IMR-90 (cell line): ENCODE measurements around the gene NHSL1.

Experiments
- BHLHE40 ChIP-seq: fragments of 150-350 bp; IDR thresholded peaks from 2 replicates; pipeline ENCODE4 v1.6.1; 2016; ENCODE audit warnings: mild to moderate bottlenecking, low read depth, low read length
- CEBPB ChIP-seq: IDR thresholded peaks from 2 replicates; pipeline ENCODE4 v1.6.1; 2012; ENCODE audit warnings: low read depth, low read length, improper control_type of control experiment
- POLR2A ChIP-seq: IDR thresholded peaks from 2 replicates; pipeline ENCODE4 v1.6.1; 2012; ENCODE audit warnings: mild to moderate bottlenecking, low read depth, low read length
- TF ChIP-seq, protein P1 (sequence below): conservative IDR thresholded peaks from 2 replicates; pipeline ENCODE4 v1.5.1; 2012; ENCODE audit warnings: mild to moderate bottlenecking, low read depth, low read length, improper control_type of control experiment

DNA sequence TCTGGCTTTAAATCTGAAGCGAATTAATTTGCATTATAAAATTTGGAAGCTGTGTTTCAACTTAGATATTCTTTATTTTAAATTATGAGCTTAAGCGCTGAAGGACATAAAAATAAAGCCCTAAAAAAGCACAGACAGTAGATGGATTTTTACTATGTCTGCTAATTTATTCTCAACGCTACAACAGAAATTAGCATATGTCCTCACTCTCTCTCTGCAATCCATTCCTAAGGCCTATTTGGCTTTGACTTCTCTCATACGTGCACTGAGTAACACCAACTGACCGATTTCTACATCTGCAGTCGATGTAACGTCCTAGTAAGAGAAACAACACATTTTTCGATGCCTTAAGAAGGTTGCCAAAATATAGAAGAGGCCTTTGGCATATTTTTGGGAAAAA is 71.6 kb downstream of the NHSL1 start:
- no peak for TF ChIP-seq POLR2A
- TF ChIP-seq, protein P1, sequence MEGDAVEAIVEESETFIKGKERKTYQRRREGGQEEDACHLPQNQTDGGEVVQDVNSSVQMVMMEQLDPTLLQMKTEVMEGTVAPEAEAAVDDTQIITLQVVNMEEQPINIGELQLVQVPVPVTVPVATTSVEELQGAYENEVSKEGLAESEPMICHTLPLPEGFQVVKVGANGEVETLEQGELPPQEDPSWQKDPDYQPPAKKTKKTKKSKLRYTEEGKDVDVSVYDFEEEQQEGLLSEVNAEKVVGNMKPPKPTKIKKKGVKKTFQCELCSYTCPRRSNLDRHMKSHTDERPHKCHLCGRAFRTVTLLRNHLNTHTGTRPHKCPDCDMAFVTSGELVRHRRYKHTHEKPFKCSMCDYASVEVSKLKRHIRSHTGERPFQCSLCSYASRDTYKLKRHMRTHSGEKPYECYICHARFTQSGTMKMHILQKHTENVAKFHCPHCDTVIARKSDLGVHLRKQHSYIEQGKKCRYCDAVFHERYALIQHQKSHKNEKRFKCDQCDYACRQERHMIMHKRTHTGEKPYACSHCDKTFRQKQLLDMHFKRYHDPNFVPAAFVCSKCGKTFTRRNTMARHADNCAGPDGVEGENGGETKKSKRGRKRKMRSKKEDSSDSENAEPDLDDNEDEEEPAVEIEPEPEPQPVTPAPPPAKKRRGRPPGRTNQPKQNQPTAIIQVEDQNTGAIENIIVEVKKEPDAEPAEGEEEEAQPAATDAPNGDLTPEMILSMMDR = no peak
- no peak for TF ChIP-seq BHLHE40
- TF ChIP-seq CEBPB = no peak
